ENCODE results near the gene NRM.
A peak's percentile ranks its signal among the peaks of the same experiment; 100 is the strongest.
"Not testable (repeated sequence)": the region's sequence is repeated elsewhere in the genome, so short reads cannot be mapped to it uniquely, and the experiment has no call there.

The NRM gene

GRCh38 chr6:30690403-30691207, at the start of gene NRM:
Gene NRM, minus strand, starts transcription at chr6:30690984. Its CDS starts 10 bp downstream, at chr6:30690974.
- peaks cover 21% of the 10 kb centered on the region for H3K36me3 Mint-ChIP-seq
- H3K4me3 Mint-ChIP-seq, result peak within 1 kb of the TSS; percentile 92
- peaks cover 43% of the 10 kb centered on the region for H3K4me1 Mint-ChIP-seq
- H3K27ac Mint-ChIP-seq, result peak within 1 kb of the TSS; percentile 74
- H3K9me3 Mint-ChIP-seq, result no peaks in the 10 kb centered on the region
- ATAC-seq (peak; percentile 50), DNase-seq (ENCODE audit: low spot score in 2 of 2) (peak; percentile 71 to 83)

GRCh38 chr6:30740540-30740870, 49.7 kb upstream of the NRM start:
- Mint-ChIP-seq H3K4me3 (peak overlapping the region; percentile 98), H3K36me3 (peaks cover 98% of the 10 kb centered on the region), H3K4me1 (peaks cover 83% of the 10 kb centered on the region), H3K9me3 (no peaks in the 10 kb centered on the region), H3K27ac (peak overlapping the region; percentile 98)
- ATAC-seq, result no peak
- DNase-seq (ENCODE audit: low spot score in 2 of 2), result no peak

GRCh38 chr6:30738532-30738931, 47.7 kb upstream of the NRM start:
- Mint-ChIP-seq H3K4me1 (peaks cover 72% of the 10 kb centered on the region), H3K4me3 (no peak overlapping the region), H3K27ac (no peak overlapping the region), H3K9me3 (no peaks in the 10 kb centered on the region), H3K36me3 (peaks cover 100% of the 10 kb centered on the region)
- no peak for ATAC-seq
- DNase-seq (ENCODE audit: low spot score in 2 of 2), result no peak

- Mint-ChIP-seq H3K36me3 (peaks cover 100% of the 10 kb centered on the region), H3K27ac (peak overlapping the region; percentile 92), H3K4me3 (peak overlapping the region; percentile 73), H3K4me1 (peaks cover 62% of the 10 kb centered on the region), H3K9me3 (no peaks in the 10 kb centered on the region)
- DNase-seq (ENCODE audit: low spot score in 2 of 2), result no peak
- ATAC-seq, result no peak
Observed at GRCh38 chr6:30735668-30736314, 45.0 kb upstream of the NRM start.

GRCh38 chr6:30732237-30732943, 41.6 kb upstream of the NRM start:
- Mint-ChIP-seq H3K4me1 (peaks cover 40% of the 10 kb centered on the region), H3K4me3 (no peak overlapping the region), H3K36me3 (peaks cover 100% of the 10 kb centered on the region), H3K9me3 (no peaks in the 10 kb centered on the region), H3K27ac (peak overlapping the region; percentile 52)
- DNase-seq (ENCODE audit: low spot score in 2 of 2), result no peak
- ATAC-seq, result no peak

- peaks cover 27% of the 10 kb centered on the region for H3K4me1 Mint-ChIP-seq
- ATAC-seq (peak; percentile 88), DNase-seq (ENCODE audit: low spot score in 2 of 2) (peak; percentile 53 to 81)
- peak overlapping the region; percentile 36 for H3K4me3 Mint-ChIP-seq
- H3K27ac Mint-ChIP-seq, result peak overlapping the region; percentile 70
- H3K9me3 Mint-ChIP-seq, result no peaks in the 10 kb centered on the region
- peaks cover 100% of the 10 kb centered on the region for H3K36me3 Mint-ChIP-seq
Observed at GRCh38 chr6:30730601-30731435, 40.0 kb upstream of the NRM start.

GRCh38 chr6:30727920-30728553, 37.3 kb upstream of the NRM start:
- DNase-seq (ENCODE audit: low spot score in 2 of 2) (no peak), ATAC-seq (no peak)
- peaks cover 44% of the 10 kb centered on the region for H3K4me1 Mint-ChIP-seq
- peaks cover 100% of the 10 kb centered on the region for H3K36me3 Mint-ChIP-seq
- no peaks in the 10 kb centered on the region for H3K9me3 Mint-ChIP-seq
- no peak overlapping the region for H3K4me3 Mint-ChIP-seq
- no peak overlapping the region for H3K27ac Mint-ChIP-seq

GRCh38 chr6:30726506-30727413, 36.0 kb upstream of the NRM start:
- Mint-ChIP-seq H3K36me3 (peaks cover 100% of the 10 kb centered on the region), H3K9me3 (no peaks in the 10 kb centered on the region), H3K4me3 (no peak overlapping the region), H3K4me1 (peaks cover 57% of the 10 kb centered on the region), H3K27ac (peak overlapping the region; percentile 29)
- DNase-seq (ENCODE audit: low spot score in 2 of 2), result no peak
- ATAC-seq, result no peak

GRCh38 chr6:30725713-30726505, 35.1 kb upstream of the NRM start:
- H3K9me3 Mint-ChIP-seq, result no peaks in the 10 kb centered on the region
- ATAC-seq, result no peak
- H3K27ac Mint-ChIP-seq, result peak overlapping the region; percentile 96
- H3K36me3 Mint-ChIP-seq, result peaks cover 100% of the 10 kb centered on the region
- no peak for DNase-seq (ENCODE audit: low spot score in 2 of 2)
- H3K4me3 Mint-ChIP-seq, result no peak overlapping the region
- peaks cover 57% of the 10 kb centered on the region for H3K4me1 Mint-ChIP-seq

GRCh38 chr6:30724906-30725667, 34.3 kb upstream of the NRM start:
- Mint-ChIP-seq H3K9me3 (no peaks in the 10 kb centered on the region), H3K27ac (peak overlapping the region; percentile 96), H3K4me1 (peaks cover 50% of the 10 kb centered on the region), H3K4me3 (peak overlapping the region; percentile 94), H3K36me3 (peaks cover 100% of the 10 kb centered on the region)
- DNase-seq (ENCODE audit: low spot score in 2 of 2) (no peak), ATAC-seq (no peak)

- peaks cover 57% of the 10 kb centered on the region for H3K4me1 Mint-ChIP-seq
Observed at GRCh38 chr6:30723843-30724741, 33.3 kb upstream of the NRM start.

More at GRCh38 chr6:30723843-30724741, 33.3 kb upstream of the NRM start:
- ATAC-seq; DNase-seq (ENCODE audit: low spot score in 2 of 2); H3K9me3 Mint-ChIP-seq: not testable (repeated sequence)
- Mint-ChIP-seq H3K27ac (peak overlapping the region; percentile 96), H3K36me3 (peaks cover 96% of the 10 kb centered on the region), H3K4me3 (peak overlapping the region; percentile 94)

Measured in stimulated activated effector memory CD8-positive, alpha-beta T cell treated with anti-CD3 and anti-CD28 coated beads, Interleukin-12 subunit alpha, Interleukin-12 subunit beta, amount 100 ng/mL, for 72 hours (primary cell).